DND-41 (cell line): ENCODE measurements around the gene MRPL4.

Experiments used
- EZH2 ChIP-seq: IDR thresholded peaks from 3 replicates; pipeline ENCODE4 v1.6.1; 2012; ENCODE audit warnings: borderline replicate concordance, low read depth, mild to moderate bottlenecking, moderate library complexity, low read length, inconsistent platforms; ENCODE audit not compliant: severe bottlenecking
- TF ChIP-seq, protein P1 (sequence below): IDR thresholded peaks from 2 replicates; pipeline ENCODE4 v1.5.1; 2012; ENCODE audit warnings: borderline replicate concordance, low read length, moderate library complexity, mild to moderate bottlenecking; ENCODE audit not compliant: poor library complexity, severe bottlenecking; ENCODE audit errors: extremely low read depth

DNA sequence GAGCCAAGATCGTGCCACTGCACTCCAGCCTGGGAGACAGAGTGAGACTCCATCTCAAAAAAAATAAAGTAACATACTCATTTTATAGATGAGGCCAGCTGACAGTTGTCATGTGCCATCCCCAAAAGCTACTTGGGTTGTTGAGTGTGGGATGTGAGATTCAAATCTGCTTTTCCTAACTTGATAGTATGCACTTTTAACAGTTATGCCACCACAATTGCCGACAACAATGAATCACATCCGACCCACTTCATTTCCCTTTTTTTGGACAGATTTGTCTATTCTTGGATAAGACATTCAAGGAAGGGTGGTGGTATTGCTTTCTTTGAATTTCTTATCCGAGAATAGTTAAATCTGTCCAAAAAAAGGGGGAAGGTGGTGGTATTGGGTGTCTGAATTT lies 41.0 kb upstream of the MRPL4 start:
- TF ChIP-seq, protein P1, sequence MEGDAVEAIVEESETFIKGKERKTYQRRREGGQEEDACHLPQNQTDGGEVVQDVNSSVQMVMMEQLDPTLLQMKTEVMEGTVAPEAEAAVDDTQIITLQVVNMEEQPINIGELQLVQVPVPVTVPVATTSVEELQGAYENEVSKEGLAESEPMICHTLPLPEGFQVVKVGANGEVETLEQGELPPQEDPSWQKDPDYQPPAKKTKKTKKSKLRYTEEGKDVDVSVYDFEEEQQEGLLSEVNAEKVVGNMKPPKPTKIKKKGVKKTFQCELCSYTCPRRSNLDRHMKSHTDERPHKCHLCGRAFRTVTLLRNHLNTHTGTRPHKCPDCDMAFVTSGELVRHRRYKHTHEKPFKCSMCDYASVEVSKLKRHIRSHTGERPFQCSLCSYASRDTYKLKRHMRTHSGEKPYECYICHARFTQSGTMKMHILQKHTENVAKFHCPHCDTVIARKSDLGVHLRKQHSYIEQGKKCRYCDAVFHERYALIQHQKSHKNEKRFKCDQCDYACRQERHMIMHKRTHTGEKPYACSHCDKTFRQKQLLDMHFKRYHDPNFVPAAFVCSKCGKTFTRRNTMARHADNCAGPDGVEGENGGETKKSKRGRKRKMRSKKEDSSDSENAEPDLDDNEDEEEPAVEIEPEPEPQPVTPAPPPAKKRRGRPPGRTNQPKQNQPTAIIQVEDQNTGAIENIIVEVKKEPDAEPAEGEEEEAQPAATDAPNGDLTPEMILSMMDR: no peak
- no peak for TF ChIP-seq EZH2
